ENCODE data around the gene DEFB121. TPM values are rescaled to one million over a fixed set of nuclear protein-coding genes. Genes with fewer than 3 reads are reported as not detected.
A peak's percentile ranks its signal among the peaks of the same experiment; 100 is the strongest.

Gene DEFB121, protein sequence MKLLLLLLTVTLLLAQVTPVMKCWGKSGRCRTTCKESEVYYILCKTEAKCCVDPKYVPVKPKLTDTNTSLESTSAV
- total RNA-seq = not detected
- polyA plus RNA-seq = not detected

DNA sequence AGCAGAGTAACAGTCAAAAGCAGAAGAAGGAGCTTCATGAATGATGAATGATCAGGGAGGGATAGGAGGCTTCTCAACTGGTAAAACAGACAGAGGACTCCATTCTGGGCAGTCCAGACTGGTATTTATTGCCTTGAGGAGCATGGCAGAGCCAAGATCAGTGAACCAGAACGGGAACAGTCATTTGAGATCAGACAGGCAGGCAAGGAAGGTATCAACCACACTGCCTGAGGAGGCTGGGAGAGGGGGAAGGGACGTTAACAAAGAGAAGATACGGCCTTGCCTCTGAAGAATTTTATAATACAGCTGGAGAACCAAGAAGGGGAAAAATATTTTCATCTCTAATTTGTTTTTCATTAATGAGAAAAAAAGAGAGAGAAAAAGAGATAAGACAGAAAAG lies at the start of gene DEFB121:
TSS of gene DEFB121 (minus strand) at position 101 of the 400 bp plus-strand sequence. CDS start at position 38, 63 bp downstream.
- H3K36me3 Mint-ChIP-seq = no peaks in the 10 kb centered on the region
- ATAC-seq (ENCODE audit: low read depth in 2 of 2) (no peak), DNase-seq (no peak)
- no peaks in the 10 kb centered on the region for H3K27me3 Mint-ChIP-seq
- no peak within 1 kb of the TSS for H3K27ac ChIP-seq (ENCODE audit: insufficient read depth, low read length, poor library complexity, severe bottlenecking)
- peaks cover 0 to 3% (median 0%) of the 10 kb centered on the region in 7 donors for H3K9me3 Mint-ChIP-seq
- H3K27ac Mint-ChIP-seq = no peak within 1 kb of the TSS
- no peaks in the 10 kb centered on the region for H3K27me3 ChIP-seq (ENCODE audit: control insufficient read depth, insufficient read depth, low read length)
- H3K4me3 Mint-ChIP-seq = no peak within 1 kb of the TSS
- no peaks in the 10 kb centered on the region for H3K4me1 Mint-ChIP-seq
- H3K4me1 ChIP-seq (ENCODE audit: control insufficient read depth, insufficient read depth, low read length, poor library complexity, severe bottlenecking) = no peaks in the 10 kb centered on the region
- H3K4me3 ChIP-seq (ENCODE audit: low read depth, low read length) = no peak within 1 kb of the TSS
- no peaks in the 10 kb centered on the region for H3K36me3 ChIP-seq (ENCODE audit: control insufficient read depth, insufficient read depth, low read length)
- H3K9me3 ChIP-seq (ENCODE audit: control insufficient read depth in 2 of 2, low read length in 2 of 2) = no peaks in the 10 kb centered on the region

DNA sequence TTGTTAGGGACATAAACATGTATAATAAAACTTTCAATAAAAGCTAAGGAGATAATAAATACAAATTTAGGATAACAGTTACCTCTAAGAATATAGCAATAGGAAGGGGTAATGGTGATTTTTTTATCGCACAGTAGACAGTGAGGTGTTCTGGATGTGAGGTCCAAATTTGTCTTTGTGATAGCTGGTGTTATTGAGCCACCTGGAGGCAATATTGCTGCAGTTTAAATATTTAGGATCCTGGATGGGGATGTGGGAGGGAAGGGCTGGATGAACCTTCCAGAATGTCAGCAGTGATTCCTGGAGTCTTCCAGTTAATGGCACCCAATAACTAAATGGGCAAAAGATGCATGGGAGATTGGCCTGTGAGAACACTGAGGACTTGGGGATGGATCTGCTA lies 48.3 kb upstream of the DEFB121 start:
- no peak for ATAC-seq (ENCODE audit: low read depth in 2 of 2)
- H3K4me3 ChIP-seq (ENCODE audit: low read depth, low read length) = no peak overlapping the region
- Mint-ChIP-seq H3K9me3 (peaks cover 0 to 3% (median 0%) of the 10 kb centered on the region in 7 donors), H3K27ac (no peak overlapping the region), H3K4me3 (no peak overlapping the region), H3K27me3 (peaks cover 19% of the 10 kb centered on the region), H3K4me1 (no peaks in the 10 kb centered on the region), H3K36me3 (no peaks in the 10 kb centered on the region)
- no peaks in the 10 kb centered on the region for H3K9me3 ChIP-seq (ENCODE audit: control insufficient read depth in 2 of 2, low read length in 2 of 2)
- H3K4me1 ChIP-seq (ENCODE audit: control insufficient read depth, insufficient read depth, low read length, poor library complexity, severe bottlenecking) = no peaks in the 10 kb centered on the region
- H3K27me3 ChIP-seq (ENCODE audit: control insufficient read depth, insufficient read depth, low read length) = peaks cover 6% of the 10 kb centered on the region
- H3K27ac ChIP-seq (ENCODE audit: insufficient read depth, low read length, poor library complexity, severe bottlenecking) = no peak overlapping the region
- no peaks in the 10 kb centered on the region for H3K36me3 ChIP-seq (ENCODE audit: control insufficient read depth, insufficient read depth, low read length)
- DNase-seq = no peak

DNA sequence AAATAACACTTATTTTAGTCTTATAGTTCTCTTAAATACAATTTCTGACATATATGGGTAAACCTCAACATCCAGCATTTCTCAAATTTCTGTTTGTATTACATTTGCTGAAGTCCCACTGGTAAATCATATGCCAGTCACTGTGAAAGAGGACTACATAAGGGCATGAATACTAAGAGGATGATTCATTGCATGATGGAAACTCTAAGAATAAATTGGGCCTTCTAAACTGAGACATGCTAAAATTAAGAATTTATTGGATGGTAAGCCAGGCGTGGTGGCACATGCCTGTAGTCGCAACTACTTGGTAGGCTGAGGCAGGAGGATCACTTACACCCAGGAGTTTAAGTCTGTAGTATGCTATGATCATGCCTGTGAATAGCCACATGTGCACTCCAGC lies 46.6 kb upstream of the DEFB121 start:
- Histone ChIP-seq H3K4me1 (ENCODE audit: control insufficient read depth, insufficient read depth, low read length, poor library complexity, severe bottlenecking) (no peaks in the 10 kb centered on the region), H3K4me3 (ENCODE audit: low read depth, low read length) (no peak overlapping the region), H3K27me3 (ENCODE audit: control insufficient read depth, insufficient read depth, low read length) (peaks cover 6% of the 10 kb centered on the region), H3K36me3 (ENCODE audit: control insufficient read depth, insufficient read depth, low read length) (no peaks in the 10 kb centered on the region), H3K27ac (ENCODE audit: insufficient read depth, low read length, poor library complexity, severe bottlenecking) (no peak overlapping the region), H3K9me3 (ENCODE audit: control insufficient read depth in 2 of 2, low read length in 2 of 2) (no peaks in the 10 kb centered on the region)
- no peaks in the 10 kb centered on the region for H3K4me1 Mint-ChIP-seq
- H3K27ac Mint-ChIP-seq = no peak overlapping the region
- no peak for ATAC-seq (ENCODE audit: low read depth in 2 of 2)
- peaks cover 0 to 3% (median 0%) of the 10 kb centered on the region in 7 donors for H3K9me3 Mint-ChIP-seq
- H3K4me3 Mint-ChIP-seq = no peak overlapping the region
- H3K27me3 Mint-ChIP-seq = peaks cover 20% of the 10 kb centered on the region
- DNase-seq = no peak
- H3K36me3 Mint-ChIP-seq = no peaks in the 10 kb centered on the region

DNA sequence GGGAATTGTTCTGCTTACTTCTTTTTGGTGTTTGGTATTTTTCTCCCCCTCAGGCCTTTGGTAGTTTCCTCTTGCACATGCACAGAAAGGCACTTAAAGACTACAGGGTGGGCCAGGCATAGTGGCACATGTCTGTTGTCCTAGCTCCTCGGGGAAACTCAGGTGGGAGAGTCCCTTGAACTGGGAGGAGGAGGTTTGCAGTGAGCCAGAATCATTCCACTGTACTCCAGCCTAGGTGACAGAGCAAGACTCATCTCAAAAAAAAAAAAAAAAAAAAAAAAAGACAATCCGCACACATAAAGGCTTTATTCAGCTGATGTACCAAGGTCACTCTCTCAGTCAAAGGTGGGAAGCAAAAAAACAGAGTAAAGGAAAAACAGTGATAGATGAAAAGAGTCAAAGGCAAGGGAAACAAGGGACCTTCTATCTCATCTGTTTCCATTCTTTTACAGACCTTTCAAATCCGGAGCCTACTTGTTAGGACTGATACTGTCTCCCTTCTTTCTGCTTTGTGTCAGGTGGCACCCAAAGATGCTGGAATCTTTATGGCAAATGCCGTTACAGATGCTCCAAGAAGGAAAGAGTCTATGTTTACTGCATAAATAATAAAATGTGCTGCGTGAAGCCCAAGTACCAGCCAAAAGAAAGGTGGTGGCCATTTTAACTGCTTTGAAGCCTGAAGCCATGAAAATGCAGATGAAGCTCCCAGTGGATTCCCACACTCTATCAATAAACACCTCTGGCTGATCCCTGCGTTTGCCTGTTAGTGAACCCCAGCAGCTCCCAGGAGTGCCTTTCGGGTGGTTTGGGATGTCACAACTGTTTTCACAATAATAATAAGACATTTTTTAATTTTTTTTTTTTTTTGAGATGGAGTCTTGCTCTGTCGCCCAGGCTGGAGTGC lies 43.7 kb upstream of the DEFB121 start:
- Histone ChIP-seq H3K27ac (ENCODE audit: insufficient read depth, low read length, poor library complexity, severe bottlenecking) (no peak overlapping the region), H3K4me1 (ENCODE audit: control insufficient read depth, insufficient read depth, low read length, poor library complexity, severe bottlenecking) (no peaks in the 10 kb centered on the region), H3K4me3 (ENCODE audit: low read depth, low read length) (no peak overlapping the region), H3K27me3 (ENCODE audit: control insufficient read depth, insufficient read depth, low read length) (peaks cover 6% of the 10 kb centered on the region), H3K36me3 (ENCODE audit: control insufficient read depth, insufficient read depth, low read length) (no peaks in the 10 kb centered on the region), H3K9me3 (ENCODE audit: control insufficient read depth in 2 of 2, low read length in 2 of 2) (no peaks in the 10 kb centered on the region)
- no peak overlapping the region for H3K27ac Mint-ChIP-seq
- no peaks in the 10 kb centered on the region for H3K36me3 Mint-ChIP-seq
- H3K9me3 Mint-ChIP-seq = peaks cover 0 to 4% (median 0%) of the 10 kb centered on the region in 7 donors
- H3K4me1 Mint-ChIP-seq = no peaks in the 10 kb centered on the region
- no peak for ATAC-seq (ENCODE audit: low read depth in 2 of 2)
- peaks cover 18% of the 10 kb centered on the region for H3K27me3 Mint-ChIP-seq
- no peak overlapping the region for H3K4me3 Mint-ChIP-seq
- no peak for DNase-seq

DNA sequence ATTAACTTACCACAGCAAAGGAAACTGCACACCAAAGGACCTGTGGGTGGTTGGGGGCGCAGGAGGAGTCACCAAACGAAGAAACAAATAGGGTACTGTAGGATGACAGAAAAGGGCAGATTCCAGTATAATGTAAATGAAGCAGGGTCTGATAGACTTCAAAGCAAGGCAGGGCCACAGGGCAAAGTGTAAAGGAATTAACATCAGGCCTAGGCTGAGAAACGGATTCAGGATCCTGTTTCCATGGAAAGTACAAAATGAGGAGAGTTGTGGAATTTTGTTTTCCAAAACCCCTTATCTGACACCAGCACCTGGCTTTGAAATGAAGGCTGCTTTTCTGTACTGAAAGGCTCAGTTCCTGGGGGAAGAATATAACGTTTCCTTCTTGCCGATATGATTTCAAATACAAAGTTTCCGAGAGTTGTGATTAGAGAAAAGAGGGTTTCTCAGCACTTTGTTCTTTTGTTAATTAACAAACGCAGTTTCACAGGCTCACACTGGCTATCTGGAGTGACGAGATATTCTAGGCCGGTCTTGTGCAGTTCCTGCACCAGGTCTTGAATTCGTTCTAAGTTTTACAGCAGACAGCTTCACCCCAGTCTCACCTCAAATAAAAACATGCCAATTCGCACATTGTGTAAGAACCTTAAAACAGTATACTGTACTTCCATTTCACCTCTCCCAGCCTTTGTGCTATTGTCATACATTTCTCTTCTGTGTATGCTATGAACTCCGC lies 40.2 kb upstream of the DEFB121 start:
- ATAC-seq (ENCODE audit: low read depth in 2 of 2) (no peak), DNase-seq (no peak)
- H3K4me3 Mint-ChIP-seq = no peak overlapping the region
- Histone ChIP-seq H3K9me3 (ENCODE audit: control insufficient read depth in 2 of 2, low read length in 2 of 2) (no peaks in the 10 kb centered on the region), H3K36me3 (ENCODE audit: control insufficient read depth, insufficient read depth, low read length) (no peaks in the 10 kb centered on the region), H3K27ac (ENCODE audit: insufficient read depth, low read length, poor library complexity, severe bottlenecking) (no peak overlapping the region), H3K4me1 (ENCODE audit: control insufficient read depth, insufficient read depth, low read length, poor library complexity, severe bottlenecking) (no peaks in the 10 kb centered on the region), H3K4me3 (ENCODE audit: low read depth, low read length) (no peak overlapping the region), H3K27me3 (ENCODE audit: control insufficient read depth, insufficient read depth, low read length) (no peaks in the 10 kb centered on the region)
- H3K9me3 Mint-ChIP-seq = peaks cover 0 to 2% (median 0%) of the 10 kb centered on the region in 7 donors
- H3K27ac Mint-ChIP-seq = no peak overlapping the region
- peaks cover 20% of the 10 kb centered on the region for H3K27me3 Mint-ChIP-seq
- no peaks in the 10 kb centered on the region for H3K36me3 Mint-ChIP-seq
- no peaks in the 10 kb centered on the region for H3K4me1 Mint-ChIP-seq

DNA sequence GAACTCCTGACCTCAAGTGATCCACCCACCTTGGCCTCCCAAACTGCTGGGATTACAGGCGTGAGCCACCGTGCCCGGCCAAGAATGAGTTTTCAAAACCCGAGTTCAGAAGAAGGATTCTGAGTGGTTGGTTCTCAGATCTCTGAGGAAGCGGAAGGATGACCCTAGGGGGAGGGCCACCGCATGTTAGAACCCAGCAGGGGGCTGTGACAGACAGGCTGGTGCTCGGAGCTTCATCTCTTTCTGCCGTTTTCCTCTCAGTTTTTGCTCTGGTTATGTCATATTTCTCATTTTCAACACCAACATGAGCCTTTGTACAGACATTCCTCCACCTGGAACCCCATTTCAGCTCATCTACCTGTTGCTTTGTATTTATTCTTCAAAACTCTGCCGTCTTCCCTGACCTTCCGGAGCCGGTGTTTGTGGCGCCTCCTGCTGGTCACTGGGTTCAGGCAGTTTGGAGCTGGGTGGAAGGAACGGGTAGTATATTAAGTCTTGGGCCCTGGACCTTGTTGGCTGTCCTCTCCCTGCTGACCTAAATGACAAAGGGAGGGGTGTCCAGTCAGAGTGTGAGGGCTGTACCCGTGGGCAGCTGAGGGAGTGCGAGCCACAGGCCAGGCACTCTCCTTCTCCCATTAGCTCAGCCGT lies 34.1 kb upstream of the DEFB121 start, which contains the start of gene DEFB123:
TSS of gene DEFB123 (plus strand) at position 621 of the 648 bp plus-strand sequence. CDS start 67 bp downstream, outside the sequence.
- no peaks in the 10 kb centered on the region for H3K9me3 Mint-ChIP-seq
- no peak within 1 kb of the TSS for H3K27ac Mint-ChIP-seq
- H3K4me3 Mint-ChIP-seq = peak within 1 kb of the TSS in 1 of 4 donors; percentile 51

DNA sequence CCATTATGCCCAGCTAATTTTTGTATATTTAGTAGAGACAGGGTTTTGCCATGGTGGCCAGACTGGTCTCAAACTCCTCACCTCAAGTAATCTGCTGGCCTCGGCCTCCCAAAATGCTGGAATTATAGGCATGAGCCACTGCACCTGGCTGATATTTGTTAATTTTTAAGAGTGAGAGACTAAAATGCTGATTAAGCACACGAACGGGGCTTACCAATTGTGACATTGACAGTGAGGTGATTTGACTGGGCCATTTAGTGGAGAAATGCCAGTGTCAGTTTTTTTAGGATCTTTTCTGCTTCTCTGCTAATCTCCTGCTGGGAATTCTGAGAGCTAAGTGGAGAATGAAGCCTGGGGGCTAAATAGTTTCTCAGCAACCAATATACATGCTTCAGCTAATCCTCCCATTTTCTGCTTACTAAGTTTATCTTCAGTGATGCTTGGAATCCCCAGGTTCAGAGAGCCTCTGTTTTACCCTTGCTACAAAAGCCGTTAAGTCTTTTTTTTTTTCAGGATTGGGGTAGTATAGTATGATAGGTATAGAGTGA lies 24.6 kb upstream of the DEFB121 start:
- ATAC-seq (ENCODE audit: low read depth in 2 of 2) (no peak), DNase-seq (no peak)
- Mint-ChIP-seq H3K27ac (no peak overlapping the region), H3K4me1 (no peaks in the 10 kb centered on the region), H3K9me3 (peaks cover 0 to 4% (median 2%) of the 10 kb centered on the region in 7 donors), H3K4me3 (no peak overlapping the region), H3K27me3 (peaks cover 4% of the 10 kb centered on the region), H3K36me3 (no peaks in the 10 kb centered on the region)
- Histone ChIP-seq H3K4me3 (ENCODE audit: low read depth, low read length) (no peak overlapping the region), H3K36me3 (ENCODE audit: control insufficient read depth, insufficient read depth, low read length) (no peaks in the 10 kb centered on the region), H3K27ac (ENCODE audit: insufficient read depth, low read length, poor library complexity, severe bottlenecking) (no peak overlapping the region), H3K27me3 (ENCODE audit: control insufficient read depth, insufficient read depth, low read length) (no peaks in the 10 kb centered on the region), H3K9me3 (ENCODE audit: control insufficient read depth in 2 of 2, low read length in 2 of 2) (no peaks in the 10 kb centered on the region), H3K4me1 (ENCODE audit: control insufficient read depth, insufficient read depth, low read length, poor library complexity, severe bottlenecking) (no peaks in the 10 kb centered on the region)

More for the DNA sequence above, 34.1 kb upstream of the DEFB121 start, which contains the start of gene DEFB123:
- H3K27ac ChIP-seq (ENCODE audit: insufficient read depth, low read length, poor library complexity, severe bottlenecking) = no peak within 1 kb of the TSS
- H3K36me3 Mint-ChIP-seq = no peaks in the 10 kb centered on the region
- no peaks in the 10 kb centered on the region for H3K4me1 ChIP-seq (ENCODE audit: control insufficient read depth, insufficient read depth, low read length, poor library complexity, severe bottlenecking)
- peaks cover 30% of the 10 kb centered on the region for H3K27me3 Mint-ChIP-seq
- ATAC-seq (ENCODE audit: low read depth in 2 of 2) (no peak), DNase-seq (no peak)
- no peaks in the 10 kb centered on the region for H3K9me3 ChIP-seq (ENCODE audit: control insufficient read depth in 2 of 2, low read length in 2 of 2)
- no peaks in the 10 kb centered on the region for H3K4me1 Mint-ChIP-seq
- no peaks in the 10 kb centered on the region for H3K36me3 ChIP-seq (ENCODE audit: control insufficient read depth, insufficient read depth, low read length)
- H3K4me3 ChIP-seq (ENCODE audit: low read depth, low read length) = no peak within 1 kb of the TSS
- H3K27me3 ChIP-seq (ENCODE audit: control insufficient read depth, insufficient read depth, low read length) = no peaks in the 10 kb centered on the region
